Measurements from ENCODE around the gene ABLIM1. TPM values are rescaled to one million over a fixed set of nuclear protein-coding genes. Genes with fewer than 3 reads are reported as not detected.

The ABLIM1 gene
- total RNA-seq, 1 donor from 2014 or later: 152 TPM

GRCh38 chr10:114615600-114616007, 42.5 kb downstream of the ABLIM1 start:
- no peaks in the 10 kb centered on the region for H3K36me3 ChIP-seq (ENCODE audit: control insufficient read depth, insufficient read depth, low read length)
- DNase-seq (ENCODE audit: low read depth): peak; percentile 68
- TF ChIP-seq, protein P1, sequence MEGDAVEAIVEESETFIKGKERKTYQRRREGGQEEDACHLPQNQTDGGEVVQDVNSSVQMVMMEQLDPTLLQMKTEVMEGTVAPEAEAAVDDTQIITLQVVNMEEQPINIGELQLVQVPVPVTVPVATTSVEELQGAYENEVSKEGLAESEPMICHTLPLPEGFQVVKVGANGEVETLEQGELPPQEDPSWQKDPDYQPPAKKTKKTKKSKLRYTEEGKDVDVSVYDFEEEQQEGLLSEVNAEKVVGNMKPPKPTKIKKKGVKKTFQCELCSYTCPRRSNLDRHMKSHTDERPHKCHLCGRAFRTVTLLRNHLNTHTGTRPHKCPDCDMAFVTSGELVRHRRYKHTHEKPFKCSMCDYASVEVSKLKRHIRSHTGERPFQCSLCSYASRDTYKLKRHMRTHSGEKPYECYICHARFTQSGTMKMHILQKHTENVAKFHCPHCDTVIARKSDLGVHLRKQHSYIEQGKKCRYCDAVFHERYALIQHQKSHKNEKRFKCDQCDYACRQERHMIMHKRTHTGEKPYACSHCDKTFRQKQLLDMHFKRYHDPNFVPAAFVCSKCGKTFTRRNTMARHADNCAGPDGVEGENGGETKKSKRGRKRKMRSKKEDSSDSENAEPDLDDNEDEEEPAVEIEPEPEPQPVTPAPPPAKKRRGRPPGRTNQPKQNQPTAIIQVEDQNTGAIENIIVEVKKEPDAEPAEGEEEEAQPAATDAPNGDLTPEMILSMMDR (IDR thresholded peaks at IDR 0.05; ENCODE audit: insufficient read depth, low read length, severe bottlenecking): no peak
- H3K4me3 ChIP-seq (ENCODE audit: low read depth, low read length): no peak overlapping the region
- FAIRE-seq: no peak
- H3K27me3 ChIP-seq (ENCODE audit: control insufficient read depth, insufficient read depth, low read length): no peaks in the 10 kb centered on the region

GRCh38 chr10:114613237-114613979, 44.7 kb downstream of the ABLIM1 start:
- Histone ChIP-seq H3K36me3 (ENCODE audit: control insufficient read depth, insufficient read depth, low read length) (no peaks in the 10 kb centered on the region), H3K27me3 (ENCODE audit: control insufficient read depth, insufficient read depth, low read length) (no peaks in the 10 kb centered on the region), H3K4me3 (ENCODE audit: low read depth, low read length) (no peak overlapping the region)
- FAIRE-seq (no peak), DNase-seq (ENCODE audit: low read depth) (no peak)
- TF ChIP-seq, protein P1 (IDR thresholded peaks at IDR 0.05; ENCODE audit: insufficient read depth, low read length, severe bottlenecking): no peak

DNA sequence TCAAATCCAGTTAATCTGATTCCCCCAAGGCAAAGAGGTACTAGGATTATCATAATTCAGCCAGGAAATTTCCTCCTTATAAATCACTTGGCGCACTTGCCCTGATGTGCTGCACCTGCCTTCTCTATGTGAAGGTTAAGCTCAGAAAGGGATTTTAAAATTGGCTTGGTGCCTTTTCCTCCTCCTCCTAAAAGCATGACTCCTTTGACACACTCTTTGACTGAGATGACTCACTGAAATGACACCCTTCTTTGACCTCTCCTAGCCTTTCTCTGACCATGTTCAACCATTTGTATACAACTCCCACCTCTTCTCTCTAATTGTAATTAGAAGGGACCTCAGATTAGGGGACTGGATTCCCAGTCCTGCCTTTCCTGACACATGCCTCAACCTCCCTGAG, 46.5 kb downstream of the ABLIM1 start:
- no peaks in the 10 kb centered on the region for H3K36me3 ChIP-seq (ENCODE audit: control insufficient read depth, insufficient read depth, low read length)
- no peak for FAIRE-seq
- H3K27me3 ChIP-seq (ENCODE audit: control insufficient read depth, insufficient read depth, low read length): no peaks in the 10 kb centered on the region
- TF ChIP-seq, protein P1 (IDR thresholded peaks at IDR 0.05; ENCODE audit: insufficient read depth, low read length, severe bottlenecking): no peak
- DNase-seq (ENCODE audit: low read depth): no peak
- H3K4me3 ChIP-seq (ENCODE audit: low read depth, low read length): no peak overlapping the region

DNA sequence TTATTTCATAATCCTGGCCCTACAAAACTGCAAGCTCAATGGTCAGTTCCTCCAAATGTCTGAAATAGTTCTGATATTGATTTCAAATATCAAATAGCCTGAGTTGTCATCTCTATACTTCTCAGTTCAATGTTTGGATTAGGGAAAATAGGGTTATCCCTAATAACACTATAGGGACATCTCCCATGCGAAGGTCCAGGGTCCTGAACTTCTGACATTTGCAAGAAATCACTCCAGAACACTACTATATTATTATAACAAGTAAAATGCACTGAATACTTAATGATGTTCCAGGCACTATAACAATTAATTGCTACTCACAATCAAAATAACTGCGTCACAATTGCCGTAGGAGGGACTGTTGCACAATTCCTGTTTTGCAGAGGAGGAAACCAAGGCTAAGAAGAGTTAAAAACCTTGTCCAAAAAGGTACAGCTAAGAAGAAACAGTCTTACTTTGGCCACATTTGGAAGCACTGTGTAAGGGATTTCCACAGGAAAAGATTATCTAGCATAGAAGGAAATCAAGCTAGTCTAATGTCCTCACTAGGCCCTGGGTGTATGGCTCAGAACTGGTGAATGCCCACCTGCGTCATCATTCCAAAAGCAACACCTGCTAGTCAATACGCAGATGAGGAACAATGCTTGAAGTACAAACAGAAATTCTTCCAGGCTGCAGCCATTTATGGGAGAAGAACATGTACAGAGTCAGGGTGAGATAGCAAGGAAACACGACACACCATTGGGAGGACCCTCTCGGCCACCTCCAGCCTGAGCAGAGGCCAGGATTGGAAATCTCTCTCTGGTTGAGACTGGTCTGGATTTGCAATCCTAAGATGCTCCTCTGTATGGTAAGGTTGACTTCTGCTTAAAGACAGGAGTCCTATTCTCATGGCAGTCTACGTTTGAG, 48.3 kb downstream of the ABLIM1 start:
- Histone ChIP-seq H3K4me3 (ENCODE audit: low read depth, low read length) (no peak overlapping the region), H3K36me3 (ENCODE audit: control insufficient read depth, insufficient read depth, low read length) (no peaks in the 10 kb centered on the region), H3K27me3 (ENCODE audit: control insufficient read depth, insufficient read depth, low read length) (no peaks in the 10 kb centered on the region)
- TF ChIP-seq, protein P1 (IDR thresholded peaks at IDR 0.05; ENCODE audit: insufficient read depth, low read length, severe bottlenecking): no peak
- FAIRE-seq: no peak
- no peak for DNase-seq (ENCODE audit: low read depth)

DNA sequence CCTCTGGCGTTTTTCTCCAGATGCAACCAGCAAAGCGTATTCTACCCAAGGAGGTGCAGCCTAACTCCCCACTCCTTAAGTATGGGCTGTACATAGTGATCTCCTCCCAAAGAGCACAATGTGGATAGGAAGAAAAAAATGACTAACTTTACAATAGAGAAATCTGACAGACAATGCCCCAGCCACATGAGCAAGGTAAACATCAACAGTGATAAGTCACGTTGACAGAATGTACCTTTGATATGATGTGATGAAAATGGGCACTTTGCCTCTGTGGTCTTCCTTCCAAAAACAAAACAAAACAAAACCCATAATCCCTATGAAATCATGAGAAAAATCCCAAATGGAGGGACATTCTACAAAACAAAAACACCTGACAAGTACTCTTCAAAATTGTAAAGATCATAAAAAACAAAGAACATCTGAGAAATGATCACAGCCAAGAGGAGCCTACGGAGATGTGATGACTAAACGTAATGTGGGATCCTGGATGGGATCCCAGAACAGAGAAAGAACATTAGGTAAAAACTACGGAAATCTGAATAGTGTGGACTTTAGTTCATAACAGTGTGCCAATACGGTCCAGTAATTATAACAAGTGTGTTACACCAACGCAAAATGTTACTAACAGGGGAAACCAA, 50.6 kb downstream of the ABLIM1 start:
- H3K27me3 ChIP-seq (ENCODE audit: control insufficient read depth, insufficient read depth, low read length): no peaks in the 10 kb centered on the region
- TF ChIP-seq, protein P1 (IDR thresholded peaks at IDR 0.05; ENCODE audit: insufficient read depth, low read length, severe bottlenecking): no peak
- FAIRE-seq: no peak
- no peak for DNase-seq (ENCODE audit: low read depth)
- H3K36me3 ChIP-seq (ENCODE audit: control insufficient read depth, insufficient read depth, low read length): no peaks in the 10 kb centered on the region
- no peak overlapping the region for H3K4me3 ChIP-seq (ENCODE audit: low read depth, low read length)
